Gastroesophageal sphincter (tissue), 4 donors: ENCODE results near the gene SLC12A6. TPM values are rescaled to one million over a fixed set of nuclear protein-coding genes. Genes with fewer than 3 reads are reported as not detected.

Source experiments
- ATAC-seq: fragments of 150-250 bp; one replicate; pipeline ENCODE4 v1.9.1; 2016; ENCODE audit warnings: mild to moderate bottlenecking, moderate library complexity
- H3K27ac ChIP-seq, 4 donors: fragments of 200-600 bp; sonication (generic) in 3 of 4; 1 replicate in 3 of 4; 2 replicates in 1 of 4; pipeline ENCODE4 v1.5.1; 2016 to 2019
- H3K27me3 ChIP-seq: fragments of 200-600 bp; sonication (generic); one replicate; pipeline ENCODE4 v1.5.1; 2019
- H3K36me3 ChIP-seq, 2 donors: fragments of 200-600 bp; sonication (generic); one replicate each; pipeline ENCODE4 v1.5.1; 2019; ENCODE audit warnings: control low read depth in 1 of 2
- H3K4me1 ChIP-seq, 3 donors: fragments of 200-600 bp; sonication (generic); 1 replicate in 2 of 3; 2 replicates in 1 of 3; pipeline ENCODE4 v1.5.1; 2016 to 2019; ENCODE audit warnings: control low read depth in 2 of 3
- H3K4me3 ChIP-seq, 2 donors: fragments of 200-600 bp; sonication (generic); one replicate each; pipeline ENCODE4 v1.5.1; 2019; ENCODE audit warnings: mild to moderate bottlenecking in 1 of 2, moderate library complexity in 1 of 2
- H3K9me3 ChIP-seq, 3 donors: fragments of 200-600 bp; sonication (generic); one replicate each; pipeline ENCODE4 v1.5.1; 2017 to 2019; ENCODE audit warnings: control low read depth in 2 of 3
- EP300 ChIP-seq: sonication (generic); formaldehyde crosslinking; IDR thresholded peaks from one replicate; pipeline ENCODE4 v1.6.1; 2017; ENCODE audit warnings: antibody characterized with exemption, mild to moderate bottlenecking
- POLR2A ChIP-seq, 2 donors: fragments of 450-650 bp; IDR thresholded peaks; one replicate each; pipeline ENCODE4 v1.6.1; 2017; ENCODE audit warnings: antibody characterized with exemption in 2 of 2, mild to moderate bottlenecking in 2 of 2, moderate library complexity in 1 of 2
- POLR2AphosphoS5 ChIP-seq: sonication (generic); formaldehyde crosslinking; IDR thresholded peaks from one replicate; pipeline ENCODE4 v1.6.1; 2017; ENCODE audit warnings: antibody characterized with exemption
- WGBS, 2 donors: methylation state at CpG; one replicate each; pipeline ENCODE4 v1.1.5; 2018; ENCODE audit warnings: low coverage in 1 of 2; 5-methylcytosine and 5-hydroxymethylcytosine counted together
- total RNA-seq, 4 donors: library from RNA; depleted of rRNA; stranded (reverse); fragments of >200 nt; gene quantifications; one replicate each; pipeline ENCODE4 v1.1.0, GENCODE V29; 2016
- TF ChIP-seq, protein P1 (sequence below), 4 experiments: fragments of 200-600 bp in 2 of 4; fragments of 450-650 bp in 2 of 4; sonication (generic) in 1 of 4; IDR thresholded peaks; one replicate each; pipeline ENCODE4 v1.5.1; 2017 to 2019; ENCODE audit warnings: antibody characterized with exemption in 4 of 4, mild to moderate bottlenecking in 2 of 4, moderate library complexity in 2 of 4

Gene SLC12A6
- total RNA-seq, 4 donors from 2014 or later: 12.0 to 19.0 (median 15.7) TPM

- H3K9me3 ChIP-seq: no peaks in the 10 kb centered on the region
- TF ChIP-seq, protein P1, sequence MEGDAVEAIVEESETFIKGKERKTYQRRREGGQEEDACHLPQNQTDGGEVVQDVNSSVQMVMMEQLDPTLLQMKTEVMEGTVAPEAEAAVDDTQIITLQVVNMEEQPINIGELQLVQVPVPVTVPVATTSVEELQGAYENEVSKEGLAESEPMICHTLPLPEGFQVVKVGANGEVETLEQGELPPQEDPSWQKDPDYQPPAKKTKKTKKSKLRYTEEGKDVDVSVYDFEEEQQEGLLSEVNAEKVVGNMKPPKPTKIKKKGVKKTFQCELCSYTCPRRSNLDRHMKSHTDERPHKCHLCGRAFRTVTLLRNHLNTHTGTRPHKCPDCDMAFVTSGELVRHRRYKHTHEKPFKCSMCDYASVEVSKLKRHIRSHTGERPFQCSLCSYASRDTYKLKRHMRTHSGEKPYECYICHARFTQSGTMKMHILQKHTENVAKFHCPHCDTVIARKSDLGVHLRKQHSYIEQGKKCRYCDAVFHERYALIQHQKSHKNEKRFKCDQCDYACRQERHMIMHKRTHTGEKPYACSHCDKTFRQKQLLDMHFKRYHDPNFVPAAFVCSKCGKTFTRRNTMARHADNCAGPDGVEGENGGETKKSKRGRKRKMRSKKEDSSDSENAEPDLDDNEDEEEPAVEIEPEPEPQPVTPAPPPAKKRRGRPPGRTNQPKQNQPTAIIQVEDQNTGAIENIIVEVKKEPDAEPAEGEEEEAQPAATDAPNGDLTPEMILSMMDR (IDR thresholded peaks at IDR 0.05): no peak
- TF ChIP-seq POLR2A (IDR thresholded peaks at IDR 0.05) (no peak), POLR2AphosphoS5 (no peak), EP300 (no peak)
- H3K27me3 ChIP-seq: no peaks in the 10 kb centered on the region
- 1 to 2% methylated on average over 8 to 19 of the region's 37 CpGs for WGBS, 2 donors
- H3K36me3 ChIP-seq: peaks cover 0 to 22% of the 10 kb centered on the region in 2 donors
- peaks cover 0 to 30% (median 13%) of the 10 kb centered on the region in 3 donors for H3K4me1 ChIP-seq
- peak overlapping the region in 3 of 4 donors; percentile 97 to 98 (median 98) for H3K27ac ChIP-seq
- peak; percentile 34 for ATAC-seq
- peak overlapping the region; percentile 77 to 95 for H3K4me3 ChIP-seq
These were observed 28.9 kb upstream of the SLC12A6 start for GRCh38 chr15:34366271-34367065.

- TF ChIP-seq POLR2AphosphoS5 (no peak), EP300 (no peak), POLR2A (IDR thresholded peaks at IDR 0.05) (no peak)
- TF ChIP-seq, protein P1 (IDR thresholded peaks at IDR 0.05): no peak
- no peaks in the 10 kb centered on the region for H3K9me3 ChIP-seq
- ATAC-seq: no peak
These were observed 28.3 kb upstream of the SLC12A6 start for GRCh38 chr15:34365836-34366235.

DNA sequence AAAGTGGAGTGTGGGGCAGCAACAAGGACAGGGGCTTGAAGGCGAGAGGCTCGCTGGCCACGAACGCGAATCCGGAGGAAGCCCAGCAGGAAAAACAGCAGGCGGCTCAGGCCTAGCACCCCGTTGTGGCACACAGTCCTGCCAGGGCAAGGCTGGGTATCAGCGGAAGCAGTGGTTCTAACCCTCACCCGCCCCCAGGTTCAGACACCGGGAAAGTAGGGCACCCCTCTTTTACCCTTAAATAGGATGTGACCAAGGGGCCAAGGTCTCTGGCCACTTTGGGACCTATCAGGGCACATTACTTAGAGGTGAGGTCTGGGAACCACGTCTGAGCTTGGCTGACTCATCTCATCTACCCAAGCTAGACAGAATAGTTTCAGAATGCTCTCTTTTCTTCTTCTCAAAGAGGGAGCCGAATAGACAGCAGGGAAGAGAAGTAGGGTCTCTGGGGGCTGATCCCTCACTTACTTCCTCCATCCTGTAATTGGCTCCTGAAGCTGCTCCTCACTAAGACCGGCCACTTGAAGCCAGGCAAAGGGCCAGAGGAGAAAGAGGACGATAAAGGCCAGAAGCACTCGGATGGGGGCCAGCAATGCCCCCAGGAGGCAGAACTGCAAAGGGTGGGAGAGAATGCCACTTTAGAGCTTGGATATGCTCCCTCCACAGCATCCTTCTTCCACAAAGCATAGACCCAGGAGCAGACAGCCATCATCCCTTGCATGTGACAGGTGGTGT is 27.7 kb upstream of the SLC12A6 start:
- no peaks in the 10 kb centered on the region for H3K27me3 ChIP-seq
- H3K27ac ChIP-seq: peak overlapping the region in 2 of 4 donors; percentile 97 to 98
- H3K36me3 ChIP-seq: peaks cover 0 to 34% of the 10 kb centered on the region in 2 donors
- peak overlapping the region in 1 of 2 donors; percentile 95 for H3K4me3 ChIP-seq
- H3K4me1 ChIP-seq: peaks cover 0 to 30% (median 13%) of the 10 kb centered on the region in 3 donors
- H3K9me3 ChIP-seq: no peaks in the 10 kb centered on the region
- no peak for ATAC-seq
- 70 to 88% methylated on average over 2 to 7 of the region's 16 CpGs for WGBS, 2 donors
- TF ChIP-seq, protein P1 (IDR thresholded peaks at IDR 0.05): no peak
- no peak for TF ChIP-seq POLR2AphosphoS5
- no peak for TF ChIP-seq POLR2A (IDR thresholded peaks at IDR 0.05)
- TF ChIP-seq EP300: no peak

More at GRCh38 chr15:34365836-34366235, 28.3 kb upstream of the SLC12A6 start:
- Histone ChIP-seq H3K4me1 (peaks cover 0 to 30% (median 13%) of the 10 kb centered on the region in 3 donors), H3K4me3 (peak overlapping the region; percentile 77 to 95), H3K27me3 (no peaks in the 10 kb centered on the region), H3K36me3 (peaks cover 0 to 28% of the 10 kb centered on the region in 2 donors), H3K27ac (peak overlapping the region in 3 of 4 donors; percentile 97 to 98 (median 98))
- 15 to 45% methylated on average over 3 to 4 of the region's 5 CpGs for WGBS, 2 donors

DNA sequence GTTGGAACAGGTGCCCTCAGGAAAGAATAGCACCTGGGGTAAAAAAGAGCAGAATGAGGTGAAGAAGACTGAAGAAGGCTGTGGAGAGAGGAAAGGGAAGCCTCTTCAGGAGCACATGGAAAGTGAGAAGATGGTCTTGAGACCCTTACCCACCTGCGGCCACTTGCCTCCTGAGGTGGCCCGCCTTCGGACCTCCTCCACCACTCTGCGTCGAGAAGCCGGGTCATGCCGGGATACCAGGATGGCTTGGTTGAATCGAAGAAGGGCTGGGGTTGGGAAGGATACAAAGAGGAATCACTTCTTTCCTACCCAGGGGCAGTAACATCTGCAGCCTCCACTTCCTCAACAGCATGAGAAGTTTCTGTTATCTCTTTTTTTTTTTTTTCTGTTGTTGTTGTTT is 26.5 kb upstream of the SLC12A6 start:
- Histone ChIP-seq H3K9me3 (no peaks in the 10 kb centered on the region), H3K27me3 (no peaks in the 10 kb centered on the region), H3K4me1 (peaks cover 0 to 30% (median 13%) of the 10 kb centered on the region in 3 donors), H3K27ac (no peak overlapping the region), H3K36me3 (peaks cover 0 to 46% of the 10 kb centered on the region in 2 donors), H3K4me3 (no peak overlapping the region)
- TF ChIP-seq POLR2AphosphoS5: no peak
- no peak for TF ChIP-seq POLR2A (IDR thresholded peaks at IDR 0.05)
- TF ChIP-seq, protein P1 (IDR thresholded peaks at IDR 0.05): no peak
- TF ChIP-seq EP300: no peak
- 95% methylated on average over 7 to 8 of the region's 8 CpGs for WGBS, 2 donors
- no peak for ATAC-seq
